Measurements from ENCODE around the gene CAP1. TPM values are rescaled to one million over a fixed set of nuclear protein-coding genes. Genes with fewer than 3 reads are reported as not detected.

The CAP1 gene
- total and polyA plus RNA-seq, 9 of the 15 experiments (the other 6 are each of a cell fraction or from before 2014, with no cell fraction given), result 230 to 658 (median 281) TPM

DNA sequence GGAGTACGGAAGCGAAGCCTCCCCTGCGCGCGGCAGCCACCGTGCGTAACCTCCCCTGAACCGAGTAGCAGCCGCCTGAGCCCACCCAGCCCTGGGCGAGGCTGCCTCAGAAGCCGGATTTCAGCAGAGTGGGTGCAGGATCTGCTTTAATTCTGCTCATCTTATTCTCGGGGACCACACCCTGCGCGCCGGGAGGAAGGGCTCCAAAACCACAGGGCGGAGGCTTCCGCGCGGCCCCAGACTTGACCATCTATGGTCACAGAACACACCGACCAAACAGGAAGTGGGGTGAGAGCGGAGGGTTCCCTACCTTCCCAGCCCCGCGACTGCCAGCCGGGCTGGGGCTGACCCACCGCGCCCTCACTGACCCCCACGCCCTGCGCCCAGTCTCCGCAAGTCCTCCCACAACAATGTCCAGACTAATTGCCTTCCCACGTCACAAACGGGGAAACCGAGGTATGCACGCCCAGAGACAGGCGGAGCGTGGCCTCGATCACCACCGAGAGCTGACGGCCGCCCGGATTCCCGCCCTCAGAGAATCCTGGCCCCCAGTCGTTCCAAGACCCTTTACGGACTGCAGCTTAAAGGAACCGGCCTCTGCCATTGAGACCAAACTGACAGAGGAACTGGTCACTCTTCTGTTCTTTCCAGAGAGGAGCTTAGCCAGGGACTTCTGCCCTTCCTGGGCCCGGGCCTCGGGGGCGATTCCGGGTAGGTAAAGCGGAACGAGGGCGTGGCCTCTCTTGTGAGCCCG is 595 bp upstream of the CAP1 start (continued):
- TF ChIP-seq, protein P1, sequence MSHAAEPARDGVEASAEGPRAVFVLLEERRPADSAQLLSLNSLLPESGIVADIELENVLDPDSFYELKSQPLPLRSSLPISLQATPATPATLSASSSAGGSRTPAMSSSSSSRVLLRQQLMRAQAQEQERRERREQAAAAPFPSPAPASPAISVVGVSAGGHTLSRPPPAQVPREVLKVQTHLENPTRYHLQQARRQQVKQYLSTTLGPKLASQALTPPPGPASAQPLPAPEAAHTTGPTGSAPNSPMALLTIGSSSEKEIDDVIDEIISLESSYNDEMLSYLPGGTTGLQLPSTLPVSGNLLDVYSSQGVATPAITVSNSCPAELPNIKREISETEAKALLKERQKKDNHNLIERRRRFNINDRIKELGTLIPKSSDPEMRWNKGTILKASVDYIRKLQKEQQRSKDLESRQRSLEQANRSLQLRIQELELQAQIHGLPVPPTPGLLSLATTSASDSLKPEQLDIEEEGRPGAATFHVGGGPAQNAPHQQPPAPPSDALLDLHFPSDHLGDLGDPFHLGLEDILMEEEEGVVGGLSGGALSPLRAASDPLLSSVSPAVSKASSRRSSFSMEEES (CRISPR knock-in tag; IDR thresholded peaks at IDR 0.05), result no peak
- no peak for TF ChIP-seq KAT8 (IDR thresholded peaks at IDR 0.05; ENCODE audit: low read depth)
- no peak for TF ChIP-seq POLR3A (IDR thresholded peaks at IDR 0.05; ENCODE audit: borderline replicate concordance, extremely low read depth, insufficient read depth, insufficient read length)
- no peak; the same call in 1 of the 2 replicates for TF ChIP-seq ZNF253 (CRISPR knock-in tag; conservative IDR thresholded peaks at IDR 0.05)
- TF ChIP-seq ZNF778 (CRISPR knock-in tag; IDR thresholded peaks at IDR 0.05), result no peak
- TF ChIP-seq FOXA1 (IDR thresholded peaks at IDR 0.05; ENCODE audit: borderline replicate concordance), result no peak
- TF ChIP-seq PCBP1 (IDR thresholded peaks at IDR 0.05; ENCODE audit: low read depth, low read length, poor library complexity, severe bottlenecking), result peak; percentile 13
- peak; percentile 65; the same call in 1 of the 2 replicates for TF ChIP-seq ZBTB7A (IDR thresholded peaks at IDR 0.05; ENCODE audit: borderline replicate concordance, control insufficient read depth, low read depth, low read length)
- TF ChIP-seq SREBF1 (IDR thresholded peaks at IDR 0.05; ENCODE audit: borderline replicate concordance, low read depth, low read length), result no peak
- peak; percentile 60 for TF ChIP-seq FIP1L1 (IDR thresholded peaks at IDR 0.05; ENCODE audit: low read depth, low read length, poor library complexity, severe bottlenecking)
- no peak for TF ChIP-seq ZNF518B (CRISPR knock-in tag; IDR thresholded peaks at IDR 0.05)
- TF ChIP-seq ZKSCAN8 (CRISPR knock-in tag; IDR thresholded peaks at IDR 0.05), result 0 out of 2 replicates have a peak, but pooled peaks have one; percentile 71
- no peak for TF ChIP-seq FOXJ3 (CRISPR knock-in tag; IDR thresholded peaks at IDR 0.05)
- no peak for TF ChIP-seq ZNF77 (CRISPR knock-in tag; IDR thresholded peaks at IDR 0.05)
- no peak for TF ChIP-seq NFE2L1 (tag; IDR thresholded peaks at IDR 0.05; ENCODE audit: borderline replicate concordance, low read depth)
- TF ChIP-seq ZNF232 (CRISPR knock-in tag; IDR thresholded peaks at IDR 0.05), result no peak
- peak; percentile 60 for TF ChIP-seq CREM (IDR thresholded peaks at IDR 0.05; ENCODE audit: low read depth)
- peak; percentile 64 for TF ChIP-seq ARID1B (IDR thresholded peaks at IDR 0.05)
- no peak for TF ChIP-seq CBX3 (IDR thresholded peaks at IDR 0.05; ENCODE audit: borderline replicate concordance in 1 of 2, low read length in 2 of 2)
- TF ChIP-seq RBM15 (IDR thresholded peaks at IDR 0.05; ENCODE audit: insufficient read depth, low read length), result no peak
- no peak for TF ChIP-seq CBX5 (IDR thresholded peaks at IDR 0.05; ENCODE audit: borderline replicate concordance, low read depth)
- TF ChIP-seq TEAD2 (tag; IDR thresholded peaks at IDR 0.05), result no peak
- TF ChIP-seq BHLHE40 (IDR thresholded peaks at IDR 0.05; ENCODE audit: low read length), result no peak
- TF ChIP-seq ZNF707 (CRISPR knock-in tag; conservative IDR thresholded peaks at IDR 0.05), result no peak; the same call in 1 of the 2 replicates
